K562 (cell line): Measurements from ENCODE around the gene NTM. TPM values are rescaled to one million over a fixed set of nuclear protein-coding genes. Genes with fewer than 3 reads are reported as not detected.
A peak's percentile ranks its signal among the peaks of the same experiment; 100 is the strongest.

Source experiments
- ATAC-seq: fragments of 200-7000 bp; cut with Tn5 transposase; 3 replicates; pipeline ENCODE4 v1.9.1; 2020; ENCODE audit warnings: moderate library complexity
- BruUV-seq: library from RNA; stranded (reverse); fragments of 400-500 nt; replicated peaks from 2 replicates; lab custom pipeline; 2021; lab: Mats Ljungman, UMichigan
- CTCF ChIA-PET: fragments of 300-600 bp; formaldehyde crosslinking; extraction: SDS; loops from one replicate; lab custom pipeline; 2021; ENCODE audit warnings: low intra/inter-chr PET ratio; lab: Yijun Ruan, JAX
- POLR2A ChIA-PET: fragments of 300-600, 350-650 bp; sonication (Branson Sonifier 250); formaldehyde crosslinking; extraction: SDS; loops from one replicate; lab custom pipeline; 2021; ENCODE audit warnings: antibody characterized with exemption, inconsistent platforms; lab: Yijun Ruan, JAX
- DNase-seq, 4 experiments: peaks; one replicate each; pipeline versions ENCODE4 v3.0.0 to v3.0.0-alpha.2; 2011 to 2018; ENCODE audit warnings: low spot score in 3 of 4, mixed read lengths in 3 of 4; ENCODE audit errors: extremely low read depth in 1 of 4
- FAIRE-seq: peaks from 2 replicates; lab custom pipeline; 2011; peaks lifted over from hg19 to GRCh38; lab: Jason Lieb, UNC
- H2AFZ ChIP-seq: 2 replicates; pipeline ENCODE4 v1.6.0; 2011; ENCODE audit warnings: low read depth, low read length, control low read depth, inconsistent platforms
- H3K27ac ChIP-seq: fragments of 200-600 bp; 3 replicates; pipeline ENCODE4 v1.8.0; 2011; ENCODE audit warnings: low read depth, mild to moderate bottlenecking, control low read depth, inconsistent platforms, low read length, moderate library complexity, mixed read lengths; ENCODE audit errors: extremely low read depth
- H3K27me3 ChIP-seq, 2 experiments: fragments of 300-600 bp in 1 of 2; 2 replicates in 1 of 2; 3 replicates in 1 of 2; pipeline versions ENCODE4 v1.6.0 to v1.8.0; 2011; ENCODE audit warnings: inconsistent platforms in 2 of 2, low read length in 2 of 2, mild to moderate bottlenecking in 1 of 2, mixed read lengths in 1 of 2, moderate library complexity in 1 of 2; ENCODE audit not compliant: control insufficient read depth in 2 of 2, insufficient read depth in 2 of 2
- H3K36me3 ChIP-seq: fragments of 300-600 bp; 3 replicates; pipeline ENCODE4 v1.8.0; 2011; ENCODE audit warnings: mild to moderate bottlenecking, low read length, inconsistent platforms; ENCODE audit not compliant: control insufficient read depth, insufficient read depth
- H3K4me1 ChIP-seq, 2 experiments: fragments of 200-600 bp in 1 of 2; replicated peaks in 1 of 2; 2 replicates in 1 of 2; 3 replicates in 1 of 2; pipeline versions ENCODE4 v1.5.1 to v1.8.0; 2011; ENCODE audit warnings: inconsistent platforms in 2 of 2, low read length in 2 of 2, mild to moderate bottlenecking in 1 of 2, mixed read lengths in 1 of 2, moderate library complexity in 1 of 2; ENCODE audit not compliant: control insufficient read depth in 2 of 2, insufficient read depth in 2 of 2
- H3K4me2 ChIP-seq: 2 replicates; pipeline ENCODE4 v1.6.1; 2011; ENCODE audit warnings: low read length, control low read depth, inconsistent platforms, mixed read lengths; ENCODE audit not compliant: insufficient read depth
- H3K4me3 ChIP-seq: fragments of 200-600 bp; sonication (generic), shearing (Covaris generic); 2 replicates; pipeline ENCODE4 v1.5.1; 2016; ENCODE audit warnings: control low read depth, inconsistent platforms
- H3K79me2 ChIP-seq: fragments of 200-600 bp; 3 replicates; pipeline ENCODE4 v1.8.0; 2011; ENCODE audit warnings: low read length, inconsistent platforms; ENCODE audit not compliant: control insufficient read depth, insufficient read depth
- H3K9ac ChIP-seq, 2 experiments: 2 replicates each; pipeline versions ENCODE4 v1.6.0 to v1.6.1; 2011; ENCODE audit warnings: low read depth in 2 of 2, low read length in 2 of 2, control low read depth in 1 of 2, inconsistent platforms in 1 of 2, mild to moderate bottlenecking in 1 of 2, mixed read lengths in 1 of 2; ENCODE audit not compliant: insufficient read depth in 1 of 2
- H3K9me1 ChIP-seq: one replicate; pipeline ENCODE4 v1.6.0; 2011; ENCODE audit warnings: inconsistent platforms, mild to moderate bottlenecking, low read length, moderate library complexity; ENCODE audit not compliant: control insufficient read depth, insufficient read depth
- H3K9me3 ChIP-seq: replicated peaks from 2 replicates; pipeline ENCODE4 v1.5.1; 2011; ENCODE audit warnings: low read depth, low read length, inconsistent platforms; ENCODE audit not compliant: control insufficient read depth, insufficient read depth
- H4K20me1 ChIP-seq: replicated peaks from 2 replicates; pipeline ENCODE4 v1.6.1; 2011; ENCODE audit warnings: low read length, inconsistent platforms, mixed read lengths; ENCODE audit not compliant: control insufficient read depth, insufficient read depth
- ARNT ChIP-seq, 2 experiments: fragments of 450-650 bp; IDR thresholded peaks; 2 replicates each; pipeline ENCODE4 v1.6.1; 2016; ENCODE audit warnings: mild to moderate bottlenecking in 1 of 2
- C11orf30 ChIP-seq: fragments of 450-650 bp; IDR thresholded peaks from 2 replicates; pipeline ENCODE4 v1.6.1; 2016; ENCODE audit warnings: low read depth, mild to moderate bottlenecking
- CREB1 ChIP-seq, 2 experiments: sonication (generic) in 1 of 2; formaldehyde crosslinking in 1 of 2; IDR thresholded peaks; 2 replicates each; pipeline versions ENCODE4 v1.6.1 to v1.8.0; 2012 to 2022; ENCODE audit warnings: inconsistent platforms in 1 of 2, mild to moderate bottlenecking in 1 of 2, missing genetic modification reagents in 1 of 2, moderate library complexity in 1 of 2
- EHMT2 ChIP-seq: fragments of 450-650 bp; IDR thresholded peaks from 2 replicates; pipeline ENCODE4 v1.6.1; 2018; ENCODE audit warnings: antibody characterized with exemption
- GTF2A2 ChIP-seq: IDR thresholded peaks from 2 replicates; pipeline ENCODE4 v1.6.1; 2016; ENCODE audit warnings: mild to moderate bottlenecking, missing genetic modification characterization, missing compliant biosample characterization
- MAFF ChIP-seq: IDR thresholded peaks from 2 replicates; pipeline ENCODE4 v1.6.1; 2012; ENCODE audit warnings: low read length, improper control_type of control experiment
- MAFG ChIP-seq: fragments of 450-650 bp; conservative IDR thresholded peaks from 2 replicates; pipeline ENCODE4 v1.6.1; 2016; ENCODE audit warnings: missing genetic modification characterization, missing compliant biosample characterization
- MAFK ChIP-seq: IDR thresholded peaks from 2 replicates; pipeline ENCODE4 v1.6.1; 2011; ENCODE audit warnings: low read length, improper control_type of control experiment
- NFE2 ChIP-seq: IDR thresholded peaks from 2 replicates; pipeline ENCODE4 v1.6.1; 2014; ENCODE audit warnings: antibody characterized with exemption, low read depth
- NFE2L1 ChIP-seq: fragments of 450-650 bp; IDR thresholded peaks from 2 replicates; pipeline ENCODE4 v1.6.1; 2016; ENCODE audit warnings: missing genetic modification characterization, low read depth, mild to moderate bottlenecking, missing compliant biosample characterization, moderate library complexity, borderline replicate concordance
- SRSF3 ChIP-seq: fragments of 200-400 bp; formaldehyde crosslinking; IDR thresholded peaks from 2 replicates; pipeline ENCODE4 v1.6.1; 2016; ENCODE audit warnings: mild to moderate bottlenecking, low read length, moderate library complexity; ENCODE audit not compliant: insufficient read depth
- TFAM ChIP-seq: fragments of 250-450 bp; sonication (Bioruptor Pico); conservative IDR thresholded peaks from 2 replicates; pipeline ENCODE4 v1.5.0; 2021; ENCODE audit warnings: mild to moderate bottlenecking, moderate library complexity
- ZC3H11A ChIP-seq: IDR thresholded peaks from 2 replicates; pipeline ENCODE4 v1.6.1; 2012; ENCODE audit warnings: low read depth, low read length, improper control_type of control experiment
- ZFP30 ChIP-seq: fragments of 250-450 bp; sonication (Bioruptor Pico); IDR thresholded peaks from 2 replicates; pipeline ENCODE4 v1.8.0; 2022; ENCODE audit warnings: moderate library complexity, mild to moderate bottlenecking, inconsistent platforms, borderline replicate concordance
- ZNF316 ChIP-seq: fragments of 450-650 bp; IDR thresholded peaks from 2 replicates; pipeline ENCODE4 v1.6.1; 2016
- ZNF57 ChIP-seq: fragments of 450-650 bp; formaldehyde crosslinking; IDR thresholded peaks from 2 replicates; pipeline ENCODE4 v1.4.0; 2020; ENCODE audit warnings: mild to moderate bottlenecking, moderate library complexity
- WGBS: fragments of 100-300 bp; shearing (Covaris generic); methylation state at CpG from one replicate; pipeline ENCODE4 v1.1.6; 2016; ENCODE audit warnings: low coverage, mixed read lengths; ENCODE audit not compliant: insufficient coverage; ENCODE audit errors: missing lambda C conversion rate; 5-methylcytosine and 5-hydroxymethylcytosine counted together
- in situ Hi-C: fragments of 300-500 bp; cut with MboI; formaldehyde crosslinking; loops from 4 replicates; pipeline ENCODE4 v1.15.0; 2018; ENCODE audit warnings: inconsistent platforms, mixed read lengths
- intact Hi-C: fragments of 100-400 bp; cut with micrococcal nuclease; formaldehyde crosslinking; loops from 2 replicates; pipeline ENCODE4 v1.14.2; 2022
- polyA plus RNA-seq, 8 experiments: library from polyadenylated mRNA; depleted of rRNA in 4 of 8; stranded (reverse) in 5 of 8; unstranded in 3 of 8; fragments of >200 nt; fragmentation: Nextera tagmentation in 2 of 8; fragmentation: Illumina TruSeq in 1 of 8; extraction: Ambion mirVana in 2 of 8; extraction: Trizol in 1 of 8; gene quantifications; 2 replicates each; pipeline versions ENCODE4 v1.2.1 to v1.2.3, GENCODE V29; 2011 to 2014; ENCODE audit warnings: inconsistent platforms in 1 of 8, missing spikeins in 1 of 8
- total RNA-seq, 7 experiments: library from RNA; depleted of rRNA in 6 of 7; stranded (reverse); fragments of >200 nt in 6 of 7; fragmentation: Illumina TruSeq in 2 of 7; extraction: Trizol in 2 of 7; gene quantifications; 2 replicates each; pipeline versions ENCODE4 v1.2.1 to v1.2.3, GENCODE V29; 2011 to 2021; ENCODE audit warnings: low replicate concordance in 1 of 7
- TF ChIP-seq, protein P1 (sequence below): fragments of 450-650 bp; formaldehyde crosslinking; IDR thresholded peaks from 2 replicates; pipeline ENCODE4 v1.4.0; 2020; ENCODE audit warnings: mild to moderate bottlenecking, mixed read lengths
- TF ChIP-seq, protein P2 (sequence below): fragments of 450-650 bp; IDR thresholded peaks from 2 replicates; pipeline ENCODE4 v1.6.1; 2017; ENCODE audit warnings: mild to moderate bottlenecking, moderate library complexity
- TF ChIP-seq, protein P3 (sequence below): IDR thresholded peaks from 2 replicates; pipeline ENCODE4 v1.6.1; 2016; ENCODE audit warnings: missing genetic modification characterization, missing compliant biosample characterization
- TF ChIP-seq, protein P4 (sequence below): fragments of 250-450 bp; sonication (Bioruptor Pico); IDR thresholded peaks from 2 replicates; pipeline ENCODE4 v1.6.1; 2021; ENCODE audit warnings: mild to moderate bottlenecking

NTM gene
- total and polyA plus RNA-seq, 9 of the 15 experiments (the other 6 are each of a cell fraction or from before 2014, with no cell fraction given), result not detected

DNA sequence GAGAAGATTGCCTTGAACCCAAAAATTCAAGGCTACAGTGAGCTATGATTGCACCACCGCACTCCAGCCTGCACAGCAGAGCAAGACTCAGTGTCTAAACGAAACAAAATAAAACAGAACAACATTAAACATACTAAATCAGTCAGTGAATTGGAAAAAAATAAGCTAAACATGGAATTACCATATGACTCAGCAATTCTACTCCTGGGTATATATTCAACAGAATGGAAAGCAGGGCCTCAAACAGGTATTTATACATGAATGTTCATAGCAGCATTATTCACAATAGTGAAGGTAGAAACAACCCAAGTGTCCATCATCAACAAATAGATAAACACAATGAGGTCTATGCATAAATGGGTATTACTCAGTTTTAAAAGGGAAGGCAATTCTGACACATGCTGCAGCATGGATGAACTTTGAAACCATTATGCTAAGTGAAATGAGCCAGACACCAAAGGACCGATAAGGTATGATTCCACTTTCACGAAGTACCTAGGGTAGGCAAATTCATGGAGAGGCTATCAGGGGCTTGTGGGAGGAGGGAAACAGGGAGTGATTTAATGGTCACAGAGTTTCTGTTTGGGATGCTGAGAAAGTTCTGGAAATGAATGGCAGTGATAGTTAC, 15.5 kb downstream of the NTM start:
- in situ Hi-C loops, result no loop called here
- intact Hi-C loops, result no loop called here
- Histone ChIP-seq H3K9me1 (no peaks in the 10 kb centered on the region), H3K4me1 (no peaks in the 10 kb centered on the region), H3K27me3 (no peaks in the 10 kb centered on the region), H3K4me3 (no peak overlapping the region), H3K9me3 (no peaks in the 10 kb centered on the region), H3K27ac (no peak overlapping the region), H3K4me2 (no peak overlapping the region), H3K36me3 (no peaks in the 10 kb centered on the region), H3K79me2 (no peaks in the 10 kb centered on the region), H2AFZ (no peak overlapping the region), H4K20me1 (no peaks in the 10 kb centered on the region), H3K9ac (no peak overlapping the region)
- no peak for ATAC-seq
- 0% methylated on average over 4 of the region's 4 CpGs for WGBS
- FAIRE-seq, result no peak
- no TSS peak for BruUV-seq
- ChIA-PET CTCF (no interaction called here), POLR2A (no interaction called here)
- no peak for DNase-seq
- peak; percentile 43 for TF ChIP-seq C11orf30
- peak; percentile 37; the same call in 1 of the 2 replicates for TF ChIP-seq NFE2L1 (tag)
- no peak for TF ChIP-seq GTF2A2 (tag)
- TF ChIP-seq ZC3H11A, result no peak
- peak; percentile 34 for TF ChIP-seq NFE2
- TF ChIP-seq, protein P1, sequence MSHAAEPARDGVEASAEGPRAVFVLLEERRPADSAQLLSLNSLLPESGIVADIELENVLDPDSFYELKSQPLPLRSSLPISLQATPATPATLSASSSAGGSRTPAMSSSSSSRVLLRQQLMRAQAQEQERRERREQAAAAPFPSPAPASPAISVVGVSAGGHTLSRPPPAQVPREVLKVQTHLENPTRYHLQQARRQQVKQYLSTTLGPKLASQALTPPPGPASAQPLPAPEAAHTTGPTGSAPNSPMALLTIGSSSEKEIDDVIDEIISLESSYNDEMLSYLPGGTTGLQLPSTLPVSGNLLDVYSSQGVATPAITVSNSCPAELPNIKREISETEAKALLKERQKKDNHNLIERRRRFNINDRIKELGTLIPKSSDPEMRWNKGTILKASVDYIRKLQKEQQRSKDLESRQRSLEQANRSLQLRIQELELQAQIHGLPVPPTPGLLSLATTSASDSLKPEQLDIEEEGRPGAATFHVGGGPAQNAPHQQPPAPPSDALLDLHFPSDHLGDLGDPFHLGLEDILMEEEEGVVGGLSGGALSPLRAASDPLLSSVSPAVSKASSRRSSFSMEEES (CRISPR knock-in tag), result no peak
- no peak for TF ChIP-seq ZNF57 (CRISPR knock-in tag)
- peak; percentile 51 for TF ChIP-seq MAFF
- no peak for TF ChIP-seq CREB1 (IDR thresholded peaks at IDR 0.05)
- no peak for TF ChIP-seq CREB1 (CRISPR knock-in tag; IDR thresholded peaks at IDR 0.05)
- TF ChIP-seq ARNT (IDR thresholded peaks at IDR 0.05), result no peak
- TF ChIP-seq, protein P2, sequence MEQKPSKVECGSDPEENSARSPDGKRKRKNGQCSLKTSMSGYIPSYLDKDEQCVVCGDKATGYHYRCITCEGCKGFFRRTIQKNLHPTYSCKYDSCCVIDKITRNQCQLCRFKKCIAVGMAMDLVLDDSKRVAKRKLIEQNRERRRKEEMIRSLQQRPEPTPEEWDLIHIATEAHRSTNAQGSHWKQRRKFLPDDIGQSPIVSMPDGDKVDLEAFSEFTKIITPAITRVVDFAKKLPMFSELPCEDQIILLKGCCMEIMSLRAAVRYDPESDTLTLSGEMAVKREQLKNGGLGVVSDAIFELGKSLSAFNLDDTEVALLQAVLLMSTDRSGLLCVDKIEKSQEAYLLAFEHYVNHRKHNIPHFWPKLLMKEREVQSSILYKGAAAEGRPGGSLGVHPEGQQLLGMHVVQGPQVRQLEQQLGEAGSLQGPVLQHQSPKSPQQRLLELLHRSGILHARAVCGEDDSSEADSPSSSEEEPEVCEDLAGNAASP, result no peak
- peak; percentile 67 for TF ChIP-seq MAFG
- no peak for TF ChIP-seq TFAM
- no peak for TF ChIP-seq SRSF3
- TF ChIP-seq ZFP30 (CRISPR knock-in tag), result no peak
- peak; percentile 76 for TF ChIP-seq ZNF316
- TF ChIP-seq EHMT2, result no peak
- peak; percentile 50; the same call in 1 of the 2 replicates for TF ChIP-seq MAFK
- TF ChIP-seq, protein P3, sequence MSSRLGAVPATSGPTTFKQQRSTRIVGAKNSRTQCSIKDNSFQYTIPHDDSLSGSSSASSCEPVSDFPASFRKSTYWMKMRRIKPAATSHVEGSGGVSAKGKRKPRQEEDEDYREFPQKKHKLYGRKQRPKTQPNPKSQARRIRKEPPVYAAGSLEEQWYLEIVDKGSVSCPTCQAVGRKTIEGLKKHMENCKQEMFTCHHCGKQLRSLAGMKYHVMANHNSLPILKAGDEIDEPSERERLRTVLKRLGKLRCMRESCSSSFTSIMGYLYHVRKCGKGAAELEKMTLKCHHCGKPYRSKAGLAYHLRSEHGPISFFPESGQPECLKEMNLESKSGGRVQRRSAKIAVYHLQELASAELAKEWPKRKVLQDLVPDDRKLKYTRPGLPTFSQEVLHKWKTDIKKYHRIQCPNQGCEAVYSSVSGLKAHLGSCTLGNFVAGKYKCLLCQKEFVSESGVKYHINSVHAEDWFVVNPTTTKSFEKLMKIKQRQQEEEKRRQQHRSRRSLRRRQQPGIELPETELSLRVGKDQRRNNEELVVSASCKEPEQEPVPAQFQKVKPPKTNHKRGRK, result no peak
- TF ChIP-seq, protein P4, sequence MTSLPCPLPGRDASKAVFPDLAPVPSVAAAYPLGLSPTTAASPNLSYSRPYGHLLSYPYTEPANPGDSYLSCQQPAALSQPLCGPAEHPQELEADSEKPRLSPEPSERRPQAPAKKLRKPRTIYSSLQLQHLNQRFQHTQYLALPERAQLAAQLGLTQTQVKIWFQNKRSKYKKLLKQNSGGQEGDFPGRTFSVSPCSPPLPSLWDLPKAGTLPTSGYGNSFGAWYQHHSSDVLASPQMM (CRISPR knock-in tag), result no peak
